ENCODE data around the gene C1D.
A peak's percentile ranks its signal among the peaks of the same experiment; 100 is the strongest.
"Not testable (repeated sequence)": the region's sequence is repeated elsewhere in the genome, so short reads cannot be mapped to it uniquely, and the experiment has no call there.

C1D gene

GRCh38 chr2:67997903-67998302 is 64.9 kb downstream of the C1D start:
- no peak for DNase-seq

DNA sequence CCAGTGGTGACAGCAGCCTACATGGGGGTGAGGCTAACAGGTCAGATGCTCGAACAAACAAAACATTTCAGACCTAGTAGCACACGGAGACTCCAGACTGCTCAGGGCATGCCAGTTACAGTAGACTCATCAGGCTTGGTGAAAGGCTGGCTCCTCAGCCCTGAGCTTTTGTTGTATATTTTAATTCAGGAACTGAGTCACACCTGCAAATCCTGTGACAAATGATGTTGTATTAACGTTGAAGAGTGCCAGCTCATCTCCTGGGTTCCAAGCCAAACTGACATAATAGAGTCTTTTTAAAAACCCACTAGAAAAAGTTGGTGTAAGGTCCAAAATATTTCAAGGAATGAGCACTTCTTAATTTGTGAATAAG is 65.3 kb downstream of the C1D start:
- DNase-seq = peak; percentile 74

DNA sequence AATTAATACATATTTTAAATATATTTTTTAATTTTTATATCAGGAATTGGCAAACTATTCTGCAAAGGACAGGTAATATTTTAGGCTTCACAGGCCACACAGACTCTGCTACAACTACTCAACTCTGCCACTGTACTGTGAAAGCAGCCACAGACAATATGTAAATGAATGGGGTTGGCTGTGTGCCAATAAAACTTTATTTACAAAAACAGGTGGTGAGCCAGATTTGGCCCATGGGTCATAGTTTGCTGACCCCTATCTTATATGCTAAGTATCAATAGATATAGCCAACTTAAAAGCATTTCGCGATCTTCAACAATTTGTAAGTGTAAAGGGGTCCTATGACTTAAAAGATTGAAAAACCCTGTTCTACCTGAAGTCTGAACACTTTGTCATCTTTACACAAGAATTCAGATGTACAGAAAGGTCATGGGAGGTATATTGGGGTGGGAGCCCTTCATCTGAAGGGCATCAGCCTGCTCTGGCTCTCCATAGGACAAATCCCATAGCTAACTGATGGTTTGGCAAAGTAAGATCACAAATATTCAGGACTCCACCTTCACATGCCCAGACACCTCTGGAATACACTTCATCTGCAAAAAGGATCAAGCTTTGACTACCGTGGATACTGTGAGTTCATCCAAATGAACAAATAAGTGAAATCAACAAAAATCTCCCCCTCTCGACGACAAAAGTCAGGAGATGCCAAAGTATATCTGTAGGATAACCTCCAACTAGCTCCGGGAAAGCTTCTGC is 65.9 kb downstream of the C1D start:
- no peak for DNase-seq

- no peak for DNase-seq
Observed at GRCh38 chr2:67994716-67995115, 68.1 kb downstream of the C1D start.

DNA sequence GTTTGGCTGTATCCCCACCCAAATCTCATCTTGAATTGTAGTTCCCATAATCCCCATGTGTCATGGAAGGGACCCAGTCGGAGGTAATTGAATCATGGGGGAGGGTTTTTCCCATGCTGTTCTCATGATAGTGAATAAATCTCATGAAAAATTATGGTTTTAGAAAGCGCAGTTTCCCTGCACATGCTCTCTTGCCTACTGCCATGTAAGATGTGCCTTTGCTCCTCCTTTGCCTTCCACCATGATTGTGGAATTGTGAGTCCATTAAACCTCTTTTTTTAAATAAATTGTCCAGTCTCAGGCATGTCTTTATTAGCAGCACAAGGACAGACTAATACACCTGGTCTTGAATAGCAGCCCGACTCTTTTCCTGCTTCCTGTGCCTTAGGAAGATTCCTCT is 68.7 kb downstream of the C1D start:
- not testable (repeated sequence) for DNase-seq

DNA sequence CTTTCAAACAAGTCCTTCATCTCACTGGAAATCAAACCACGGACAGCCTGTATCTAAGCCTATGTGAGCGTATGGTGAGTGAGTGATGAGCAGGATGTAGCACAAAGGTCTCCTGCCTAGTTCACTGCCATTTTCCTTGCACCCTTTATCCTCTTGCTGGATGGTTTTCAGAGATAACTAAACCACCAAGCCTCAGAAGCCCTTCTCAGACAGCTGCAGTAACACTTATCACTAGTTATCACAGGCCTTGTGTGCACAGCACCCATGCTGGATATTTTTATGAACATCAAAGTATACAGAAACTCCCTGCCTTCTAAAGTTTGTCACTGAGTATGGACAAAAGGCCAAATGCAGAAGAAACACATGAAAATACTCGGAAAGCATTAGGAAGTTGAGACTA is 69.5 kb downstream of the C1D start:
- DNase-seq = no peak

DNA sequence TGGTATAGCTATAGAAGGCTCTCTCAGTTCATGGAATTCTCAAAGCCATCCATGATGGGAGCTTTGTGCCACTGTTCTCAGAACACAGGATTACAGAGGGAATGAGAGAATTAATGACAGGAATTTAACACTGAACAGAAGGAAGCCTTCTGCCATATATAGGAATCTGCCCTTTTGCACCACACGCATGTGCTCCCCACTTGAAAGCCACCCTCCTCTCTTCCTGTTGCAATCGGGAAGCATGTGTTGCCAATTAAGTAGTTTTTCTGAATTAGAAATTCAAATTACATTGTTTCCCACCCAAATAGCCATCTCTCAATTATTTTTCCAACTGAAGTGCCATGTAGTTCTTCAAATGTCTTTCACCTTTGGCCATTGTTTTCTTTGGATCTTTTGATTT is 71.3 kb downstream of the C1D start:
- DNase-seq = no peak

Measured in EL (cell line).